Left lung (tissue), 10 donors: ENCODE data around the gene TMEM161A. TPM values are rescaled to one million over a fixed set of nuclear protein-coding genes. Genes with fewer than 3 reads are reported as not detected.
"Not testable (repeated sequence)": the region's sequence is repeated elsewhere in the genome, so short reads cannot be mapped to it uniquely, and the experiment has no call there.

ENCODE experiments used
- ATAC-seq: fragments of 200-7000 bp; cut with Tn5 transposase; one replicate; pipeline ENCODE4 v1.9.1; 2020; ENCODE audit warnings: moderate library complexity
- DNase-seq, 4 donors: peaks; one replicate each; pipeline ENCODE4 v3.0.0-alpha.2; 2013 to 2020
- H3K27ac ChIP-seq, 2 donors: fragments of 200-600 bp; sonication (generic) in 1 of 2; one replicate each; pipeline versions ENCODE4 v1.5.0 to v1.8.0; 2020 to 2021
- H3K27me3 ChIP-seq, 2 donors: fragments of 200-600 bp; sonication (generic) in 1 of 2; one replicate each; pipeline versions ENCODE4 v1.5.0 to v1.8.0; 2020 to 2021
- H3K36me3 ChIP-seq, 2 donors: fragments of 200-600 bp; sonication (generic) in 1 of 2; one replicate each; pipeline versions ENCODE4 v1.5.0 to v1.8.0; 2020 to 2021
- H3K4me1 ChIP-seq, 2 donors: fragments of 200-600 bp; one replicate each; pipeline ENCODE4 v1.8.0; 2021
- H3K4me3 ChIP-seq, 2 donors: fragments of 200-600 bp; sonication (generic) in 1 of 2; one replicate each; pipeline versions ENCODE4 v1.5.0 to v1.8.0; 2020 to 2021; ENCODE audit warnings: mild to moderate bottlenecking in 1 of 2
- H3K9me3 ChIP-seq, 2 donors: fragments of 200-600 bp; sonication (generic) in 1 of 2; one replicate each; pipeline versions ENCODE4 v1.5.0 to v1.8.0; 2020 to 2021
- CTCF ChIP-seq, 2 donors: fragments of 200-600 bp; sonication (generic) in 1 of 2; IDR thresholded peaks; one replicate each; pipeline versions ENCODE4 v1.5.0 to v1.8.0; 2021; ENCODE audit warnings: antibody characterized with exemption in 2 of 2
- intact Hi-C, 2 donors: fragments of 100-400 bp; cut with DNase I; formaldehyde crosslinking; loops; one replicate each; pipeline versions ENCODE4 v1.11.2 to v1.14.2; 2022
- polyA plus RNA-seq, 6 donors: library from polyadenylated mRNA; unstranded; fragments of 120-200 nt; gene quantifications; one replicate each; pipeline ENCODE4 v1.2.1, GENCODE V29; 2013; ENCODE audit not compliant: insufficient read length in 6 of 6
- total RNA-seq, 2 donors: library from RNA; stranded (reverse); fragmentation: NEBNext Ultra II Directional; extraction: Animal tissue kit (Norgen Biotek cat#: 25700); gene quantifications; one replicate each; pipeline ENCODE4 v1.2.1, GENCODE V29; 2021
- donor health status: DM: no; HTN: yes; CAD: no.
- donor health status: DM: no; HTN: no; CAD: no.

The TMEM161A gene
- total and polyA plus RNA-seq, 8 donors: 22.3 to 28.0 (median 25.4) TPM

GRCh38 chr19:19181488-19181998 lies 43.3 kb upstream of the TMEM161A start:
- Histone ChIP-seq H3K27me3 (no peaks in the 10 kb centered on the region), H3K36me3 (peaks cover 0 to 88% of the 10 kb centered on the region in 2 donors), H3K9me3 (peaks cover 0 to 4% of the 10 kb centered on the region in 2 donors), H3K4me3 (no peak overlapping the region), H3K4me1 (peaks cover 0 to 22% of the 10 kb centered on the region in 2 donors), H3K27ac (peak overlapping the region in 1 of 2 donors; percentile 68)
- ATAC-seq (no peak), DNase-seq (no peak)
- no peak for TF ChIP-seq CTCF (IDR thresholded peaks at IDR 0.05)
- intact Hi-C loops: no loop called here

DNA sequence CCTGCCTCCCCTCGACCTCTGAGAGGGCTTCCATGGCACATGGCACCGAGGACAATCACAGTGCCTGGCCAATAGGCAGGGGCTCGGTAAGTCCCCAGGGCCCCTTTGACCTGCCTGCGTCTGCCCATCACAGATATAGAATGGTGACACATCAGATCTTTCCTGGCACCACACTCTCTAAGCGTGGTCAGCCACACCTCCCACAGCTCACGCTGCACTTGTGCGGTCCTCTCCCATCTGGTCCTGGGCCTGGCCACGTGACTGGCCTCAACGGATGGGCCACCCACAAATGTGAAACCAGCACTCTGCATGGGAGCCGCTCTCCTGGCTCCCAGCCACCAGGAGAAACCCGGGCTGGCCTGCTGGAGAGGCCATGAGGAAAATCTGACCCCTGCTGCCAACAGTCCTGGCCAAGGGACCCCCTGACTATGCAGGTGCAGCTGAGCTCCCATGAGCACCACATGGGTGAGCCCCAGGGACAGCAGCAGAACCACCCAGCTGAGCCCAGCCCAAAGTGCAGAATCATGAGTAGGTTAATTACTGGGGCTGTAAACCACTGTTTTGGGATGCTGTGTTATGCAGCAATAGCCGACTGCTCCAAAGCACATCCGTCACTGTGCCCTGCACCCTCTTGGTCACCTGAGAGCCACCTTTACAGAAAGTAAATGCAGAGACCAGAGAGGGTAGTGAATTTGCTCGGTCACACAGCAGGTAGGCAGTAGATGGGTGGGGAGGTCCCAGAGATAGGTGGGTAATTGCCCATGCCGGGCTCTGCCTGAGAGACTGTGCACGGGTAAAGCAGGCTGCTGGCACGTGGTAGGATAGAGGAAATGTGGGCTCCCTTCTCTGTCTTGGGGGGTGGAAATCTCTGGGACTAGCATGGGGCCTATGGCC lies 41.5 kb upstream of the TMEM161A start:
- intact Hi-C loops: no loop called here
- DNase-seq: no peak
- Histone ChIP-seq H3K36me3 (peaks cover 0 to 86% of the 10 kb centered on the region in 2 donors), H3K27me3 (no peaks in the 10 kb centered on the region), H3K27ac (no peak overlapping the region), H3K9me3 (peaks cover 0 to 4% of the 10 kb centered on the region in 2 donors), H3K4me3 (no peak overlapping the region), H3K4me1 (peaks cover 0 to 10% of the 10 kb centered on the region in 2 donors)
- no peak for TF ChIP-seq CTCF (IDR thresholded peaks at IDR 0.05)
- no peak for ATAC-seq

DNA sequence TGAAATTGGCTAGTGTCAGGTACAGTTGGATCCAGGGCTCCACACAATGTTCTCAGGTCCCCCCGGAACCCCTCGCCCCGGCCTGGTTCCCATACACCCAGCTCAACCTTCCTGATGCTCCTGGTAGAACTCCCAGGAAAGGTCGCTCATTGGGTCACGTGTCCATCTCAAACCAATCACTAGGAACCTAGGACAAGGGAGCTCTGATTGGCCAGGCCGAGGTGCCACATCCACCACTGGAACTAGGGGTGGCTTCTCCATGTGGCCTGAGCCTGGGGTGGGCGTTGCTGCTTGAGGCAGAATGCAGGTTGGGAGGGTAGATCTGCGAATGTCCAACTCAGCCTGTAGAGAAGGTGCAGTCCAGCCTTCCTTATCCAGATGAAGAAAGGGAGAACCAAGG lies 38.7 kb upstream of the TMEM161A start:
- H3K27me3 ChIP-seq: no peaks in the 10 kb centered on the region
- intact Hi-C loops: no loop called here
- H3K4me3 ChIP-seq: no peak overlapping the region
- ATAC-seq: no peak
- H3K27ac ChIP-seq: no peak overlapping the region
- H3K4me1 ChIP-seq: peaks cover 0 to 11% of the 10 kb centered on the region in 2 donors
- DNase-seq: no peak
- peaks cover 0 to 65% of the 10 kb centered on the region in 2 donors for H3K36me3 ChIP-seq
- TF ChIP-seq CTCF (IDR thresholded peaks at IDR 0.05): no peak
- peaks cover 0 to 4% of the 10 kb centered on the region in 2 donors for H3K9me3 ChIP-seq

DNA sequence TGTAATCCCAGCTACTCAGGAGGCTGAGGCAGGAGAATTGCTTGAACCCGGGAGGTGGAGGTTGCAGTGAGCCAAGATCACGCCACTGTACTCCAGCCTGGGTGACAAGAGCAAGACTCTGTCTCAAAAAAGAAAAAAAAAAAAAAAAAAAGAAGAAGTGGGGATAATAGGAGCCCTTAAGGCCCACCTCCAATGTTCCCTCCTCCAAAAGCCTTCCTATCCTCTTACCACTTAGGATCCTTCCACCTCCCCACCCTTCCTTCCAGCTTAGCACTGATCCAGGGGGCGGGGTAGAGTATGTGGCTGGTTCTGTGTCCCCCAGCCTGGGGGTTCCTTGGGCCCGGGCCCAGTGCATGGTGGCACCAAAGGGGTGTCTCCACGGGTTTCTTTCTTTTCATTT lies 35.0 kb upstream of the TMEM161A start:
- H3K27ac ChIP-seq, H3K4me3 ChIP-seq, ATAC-seq, H3K27me3 ChIP-seq, H3K9me3 ChIP-seq, DNase-seq, intact Hi-C loops: not testable (repeated sequence)
- peaks cover 0 to 30% of the 10 kb centered on the region in 2 donors for H3K36me3 ChIP-seq
- H3K4me1 ChIP-seq: peaks cover 3 to 31% of the 10 kb centered on the region in 2 donors

- intact Hi-C loops: no loop called here
- ATAC-seq (no peak), DNase-seq (peak in 1 of 4 donors; percentile 18)
- peaks cover 0 to 18% of the 10 kb centered on the region in 2 donors for H3K36me3 ChIP-seq
- TF ChIP-seq CTCF (IDR thresholded peaks at IDR 0.05): no peak
- no peaks in the 10 kb centered on the region for H3K9me3 ChIP-seq
- no peak overlapping the region for H3K4me3 ChIP-seq
- H3K27me3 ChIP-seq: no peaks in the 10 kb centered on the region
- H3K4me1 ChIP-seq: peaks cover 3 to 31% of the 10 kb centered on the region in 2 donors
- H3K27ac ChIP-seq: no peak overlapping the region
Measured at GRCh38 chr19:19171821-19172532, 33.7 kb upstream of the TMEM161A start.
